Mesangial cell (primary cell): ENCODE data around the gene FRAT2. TPM values are rescaled to one million over a fixed set of nuclear protein-coding genes. Genes with fewer than 3 reads are reported as not detected.

Experiments
- total RNA-seq: library from RNA; depleted of rRNA; stranded (reverse); fragments of >200 nt; gene quantifications from 2 replicates; pipeline ENCODE4 v1.2.3, GENCODE V29; 2015

FRAT2 gene
- total RNA-seq, result 3.3 and 6.7 TPM in 2 replicates

GRCh38 chr10:97334370-97335175 lies at the start of gene FRAT2:
TSS of gene FRAT2 (minus strand) at chr10:97334729. CDS start at chr10:97334572, 157 bp downstream.

GRCh38 chr10:97318772-97319651 lies 15.5 kb downstream of the FRAT2 start, which contains the start of gene FRAT1:
TSS of gene FRAT1 (plus strand) at chr10:97319271. CDS start at chr10:97319454, 183 bp downstream.

GRCh38 chr10:97292097-97292861 lies 42.2 kb downstream of the FRAT2 start, which contains the start of gene ARHGAP19:
TSS of gene ARHGAP19 (minus strand) at chr10:97292637. CDS start at chr10:97292627, 10 bp downstream.

Other genes with a start within 250 kb of the FRAT2 start
- under 0.01 and 0.16 TPM in 2 replicates for gene SLIT1, start 148.8 kb downstream of the FRAT2 start, total RNA-seq
- 6.0 and 9.0 TPM in 2 replicates for gene ARHGAP19, start 42.1 kb downstream of the FRAT2 start, total RNA-seq
- gene FRAT1, start 15.5 kb downstream of the FRAT2 start, total RNA-seq, result 1.3 and 3.2 TPM in 2 replicates
- gene RRP12, start 66.6 kb upstream of the FRAT2 start, total RNA-seq, result 21.7 and 30.3 TPM in 2 replicates
- gene PGAM1, start 91.5 kb upstream of the FRAT2 start, total RNA-seq, result 331 and 615 TPM in 2 replicates
- 35.7 and 47.3 TPM in 2 replicates for gene EXOSC1, start 111.3 kb upstream of the FRAT2 start, total RNA-seq
- gene ZDHHC16, start 111.4 kb upstream of the FRAT2 start, total RNA-seq, result 38.0 and 59.6 TPM in 2 replicates
- 96.1 and 128 TPM in 2 replicates for gene MMS19, start 163.7 kb upstream of the FRAT2 start, total RNA-seq
- 45.5 and 55.0 TPM in 2 replicates for gene UBTD1, start 164.2 kb upstream of the FRAT2 start, total RNA-seq
- 0.81 and 3.0 TPM in 2 replicates for gene ANKRD2, start 238.1 kb upstream of the FRAT2 start, total RNA-seq
- 3.1 and 18.4 TPM in 2 replicates for gene HOGA1, start 249.7 kb upstream of the FRAT2 start, total RNA-seq